Measurements from ENCODE around the gene PLSCR4.

Gene PLSCR4

GRCh38 chr3:146187334-146187950, 63.5 kb downstream of the PLSCR4 start:
- no peak overlapping the region for H3K4me3 ChIP-seq (ENCODE audit: low read depth in 1 of 2, low read length in 2 of 2)
- no peak overlapping the region for H3K9ac ChIP-seq (ENCODE audit: low read length)
- no peaks in the 10 kb centered on the region for H3K9me3 ChIP-seq (ENCODE audit: low read length)
- H3K27me3 ChIP-seq (ENCODE audit: control insufficient read depth in 1 of 2, insufficient read depth in 2 of 2, low read length in 2 of 2) = no peaks in the 10 kb centered on the region
- H3K4me1 ChIP-seq (ENCODE audit: insufficient read depth, low read length) = peaks cover 26% of the 10 kb centered on the region
- no peaks in the 10 kb centered on the region for H3K36me3 ChIP-seq (ENCODE audit: insufficient read depth, low read length)
- no peak overlapping the region for H3K27ac ChIP-seq (ENCODE audit: low read depth, low read length)

- Histone ChIP-seq H3K4me3 (ENCODE audit: low read depth in 1 of 2, low read length in 2 of 2) (no peak overlapping the region), H3K4me1 (ENCODE audit: insufficient read depth, low read length) (peaks cover 26% of the 10 kb centered on the region), H3K36me3 (ENCODE audit: insufficient read depth, low read length) (no peaks in the 10 kb centered on the region), H3K9me3 (ENCODE audit: low read length) (no peaks in the 10 kb centered on the region), H3K9ac (ENCODE audit: low read length) (no peak overlapping the region), H3K27me3 (ENCODE audit: control insufficient read depth in 1 of 2, insufficient read depth in 2 of 2, low read length in 2 of 2) (no peaks in the 10 kb centered on the region), H3K27ac (ENCODE audit: low read depth, low read length) (no peak overlapping the region)
Measured at GRCh38 chr3:146184241-146185015, 66.5 kb downstream of the PLSCR4 start.

GRCh38 chr3:146181216-146181615, 69.7 kb downstream of the PLSCR4 start:
- Histone ChIP-seq H3K4me1 (ENCODE audit: insufficient read depth, low read length) (peaks cover 21% of the 10 kb centered on the region), H3K27me3 (ENCODE audit: control insufficient read depth in 1 of 2, insufficient read depth in 2 of 2, low read length in 2 of 2) (no peaks in the 10 kb centered on the region), H3K36me3 (ENCODE audit: insufficient read depth, low read length) (no peaks in the 10 kb centered on the region), H3K9ac (ENCODE audit: low read length) (no peak overlapping the region), H3K4me3 (ENCODE audit: low read depth in 1 of 2, low read length in 2 of 2) (no peak overlapping the region), H3K27ac (ENCODE audit: low read depth, low read length) (no peak overlapping the region), H3K9me3 (ENCODE audit: low read length) (no peaks in the 10 kb centered on the region)

- H3K9ac ChIP-seq (ENCODE audit: low read length) = no peak overlapping the region
Measured at GRCh38 chr3:146180376-146180775, 70.5 kb downstream of the PLSCR4 start.

GRCh38 chr3:146178006-146178689, 72.8 kb downstream of the PLSCR4 start:
- Histone ChIP-seq H3K9ac (ENCODE audit: low read length) (no peak overlapping the region), H3K9me3 (ENCODE audit: low read length) (no peaks in the 10 kb centered on the region), H3K36me3 (ENCODE audit: insufficient read depth, low read length) (no peaks in the 10 kb centered on the region), H3K4me3 (ENCODE audit: low read depth in 1 of 2, low read length in 2 of 2) (no peak overlapping the region), H3K27me3 (ENCODE audit: control insufficient read depth in 1 of 2, insufficient read depth in 2 of 2, low read length in 2 of 2) (no peaks in the 10 kb centered on the region), H3K4me1 (ENCODE audit: insufficient read depth, low read length) (peaks cover 7% of the 10 kb centered on the region), H3K27ac (ENCODE audit: low read depth, low read length) (peak overlapping the region; percentile 19)

More at GRCh38 chr3:146180376-146180775, 70.5 kb downstream of the PLSCR4 start:
- H3K36me3 ChIP-seq (ENCODE audit: insufficient read depth, low read length) = no peaks in the 10 kb centered on the region
- H3K27ac ChIP-seq (ENCODE audit: low read depth, low read length) = no peak overlapping the region
- no peaks in the 10 kb centered on the region for H3K27me3 ChIP-seq (ENCODE audit: control insufficient read depth in 1 of 2, insufficient read depth in 2 of 2, low read length in 2 of 2)
- H3K4me1 ChIP-seq (ENCODE audit: insufficient read depth, low read length) = peaks cover 16% of the 10 kb centered on the region
- no peak overlapping the region for H3K4me3 ChIP-seq (ENCODE audit: low read depth in 1 of 2, low read length in 2 of 2)
- H3K9me3 ChIP-seq (ENCODE audit: low read length) = no peaks in the 10 kb centered on the region

- Histone ChIP-seq H3K9ac (ENCODE audit: low read length) (no peak overlapping the region), H3K36me3 (ENCODE audit: insufficient read depth, low read length) (no peaks in the 10 kb centered on the region), H3K9me3 (ENCODE audit: low read length) (no peaks in the 10 kb centered on the region), H3K4me3 (ENCODE audit: low read depth in 1 of 2, low read length in 2 of 2) (no peak overlapping the region), H3K27ac (ENCODE audit: low read depth, low read length) (peak overlapping the region; percentile 19), H3K27me3 (ENCODE audit: control insufficient read depth in 1 of 2, insufficient read depth in 2 of 2, low read length in 2 of 2) (no peaks in the 10 kb centered on the region), H3K4me1 (ENCODE audit: insufficient read depth, low read length) (peaks cover 7% of the 10 kb centered on the region)
Measured at GRCh38 chr3:146177519-146177918, 73.4 kb downstream of the PLSCR4 start.

GRCh38 chr3:146177072-146177471, 73.8 kb downstream of the PLSCR4 start:
- Histone ChIP-seq H3K4me1 (ENCODE audit: insufficient read depth, low read length) (peaks cover 7% of the 10 kb centered on the region), H3K9me3 (ENCODE audit: low read length) (no peaks in the 10 kb centered on the region), H3K27ac (ENCODE audit: low read depth, low read length) (peak overlapping the region; percentile 19), H3K36me3 (ENCODE audit: insufficient read depth, low read length) (no peaks in the 10 kb centered on the region), H3K27me3 (ENCODE audit: control insufficient read depth in 1 of 2, insufficient read depth in 2 of 2, low read length in 2 of 2) (no peaks in the 10 kb centered on the region), H3K9ac (ENCODE audit: low read length) (no peak overlapping the region), H3K4me3 (ENCODE audit: low read depth in 1 of 2, low read length in 2 of 2) (no peak overlapping the region)

GRCh38 chr3:146172586-146172985, 78.3 kb downstream of the PLSCR4 start:
- Histone ChIP-seq H3K9me3 (ENCODE audit: low read length) (no peaks in the 10 kb centered on the region), H3K4me3 (ENCODE audit: low read depth in 1 of 2, low read length in 2 of 2) (no peak overlapping the region), H3K36me3 (ENCODE audit: insufficient read depth, low read length) (no peaks in the 10 kb centered on the region), H3K27ac (ENCODE audit: low read depth, low read length) (no peak overlapping the region), H3K4me1 (ENCODE audit: insufficient read depth, low read length) (peaks cover 4% of the 10 kb centered on the region), H3K9ac (ENCODE audit: low read length) (no peak overlapping the region), H3K27me3 (ENCODE audit: control insufficient read depth in 1 of 2, insufficient read depth in 2 of 2, low read length in 2 of 2) (no peaks in the 10 kb centered on the region)

GRCh38 chr3:146170591-146170990, 80.3 kb downstream of the PLSCR4 start:
- H3K4me1 ChIP-seq (ENCODE audit: insufficient read depth, low read length) = peaks cover 12% of the 10 kb centered on the region
- H3K9ac ChIP-seq (ENCODE audit: low read length) = no peak overlapping the region
- H3K4me3 ChIP-seq (ENCODE audit: low read depth in 1 of 2, low read length in 2 of 2) = no peak overlapping the region
- H3K9me3 ChIP-seq (ENCODE audit: low read length) = no peaks in the 10 kb centered on the region
- no peaks in the 10 kb centered on the region for H3K27me3 ChIP-seq (ENCODE audit: control insufficient read depth in 1 of 2, insufficient read depth in 2 of 2, low read length in 2 of 2)
- no peak overlapping the region for H3K27ac ChIP-seq (ENCODE audit: low read depth, low read length)
- H3K36me3 ChIP-seq (ENCODE audit: insufficient read depth, low read length) = no peaks in the 10 kb centered on the region

GRCh38 chr3:146169891-146170290, 81.0 kb downstream of the PLSCR4 start:
- Histone ChIP-seq H3K27ac (ENCODE audit: low read depth, low read length) (no peak overlapping the region), H3K9me3 (ENCODE audit: low read length) (no peaks in the 10 kb centered on the region), H3K36me3 (ENCODE audit: insufficient read depth, low read length) (no peaks in the 10 kb centered on the region), H3K27me3 (ENCODE audit: control insufficient read depth in 1 of 2, insufficient read depth in 2 of 2, low read length in 2 of 2) (no peaks in the 10 kb centered on the region), H3K4me3 (ENCODE audit: low read depth in 1 of 2, low read length in 2 of 2) (no peak overlapping the region), H3K4me1 (ENCODE audit: insufficient read depth, low read length) (peaks cover 18% of the 10 kb centered on the region), H3K9ac (ENCODE audit: low read length) (no peak overlapping the region)

GRCh38 chr3:146166826-146167225, 84.1 kb downstream of the PLSCR4 start:
- no peak overlapping the region for H3K27ac ChIP-seq (ENCODE audit: low read depth, low read length)
- H3K9ac ChIP-seq (ENCODE audit: low read length) = peak overlapping the region; percentile 13
- peaks cover 37% of the 10 kb centered on the region for H3K4me1 ChIP-seq (ENCODE audit: insufficient read depth, low read length)
- H3K36me3 ChIP-seq (ENCODE audit: insufficient read depth, low read length) = no peaks in the 10 kb centered on the region
- H3K4me3 ChIP-seq (ENCODE audit: low read depth in 1 of 2, low read length in 2 of 2) = no peak overlapping the region
- no peaks in the 10 kb centered on the region for H3K27me3 ChIP-seq (ENCODE audit: control insufficient read depth in 1 of 2, insufficient read depth in 2 of 2, low read length in 2 of 2)
- H3K9me3 ChIP-seq (ENCODE audit: low read length) = no peaks in the 10 kb centered on the region
